Right lobe of liver (tissue), 4 donors: Measurements from ENCODE around the gene WNT4.

Experiments used
- POLR2A ChIP-seq: fragments of 450-650 bp; IDR thresholded peaks from one replicate; pipeline ENCODE4 v1.6.1; 2017; ENCODE audit warnings: antibody characterized with exemption, mild to moderate bottlenecking
- TF ChIP-seq, protein P1 (sequence below), 4 donors: fragments of 200-600 bp in 3 of 4; fragments of 450-650 bp in 1 of 4; IDR thresholded peaks; one replicate each; pipeline versions ENCODE4 v1.5.1 to v1.8.0; 2016 to 2022; ENCODE audit warnings: antibody characterized with exemption in 4 of 4, mild to moderate bottlenecking in 2 of 4
- donor health status: DM: no; HTN: no; CAD: no.
- donor health status: DM: no; HTN: no; CAD: no.
- donor health status: DM: no; HTN: yes; CAD: no.

- TF ChIP-seq, protein P1, sequence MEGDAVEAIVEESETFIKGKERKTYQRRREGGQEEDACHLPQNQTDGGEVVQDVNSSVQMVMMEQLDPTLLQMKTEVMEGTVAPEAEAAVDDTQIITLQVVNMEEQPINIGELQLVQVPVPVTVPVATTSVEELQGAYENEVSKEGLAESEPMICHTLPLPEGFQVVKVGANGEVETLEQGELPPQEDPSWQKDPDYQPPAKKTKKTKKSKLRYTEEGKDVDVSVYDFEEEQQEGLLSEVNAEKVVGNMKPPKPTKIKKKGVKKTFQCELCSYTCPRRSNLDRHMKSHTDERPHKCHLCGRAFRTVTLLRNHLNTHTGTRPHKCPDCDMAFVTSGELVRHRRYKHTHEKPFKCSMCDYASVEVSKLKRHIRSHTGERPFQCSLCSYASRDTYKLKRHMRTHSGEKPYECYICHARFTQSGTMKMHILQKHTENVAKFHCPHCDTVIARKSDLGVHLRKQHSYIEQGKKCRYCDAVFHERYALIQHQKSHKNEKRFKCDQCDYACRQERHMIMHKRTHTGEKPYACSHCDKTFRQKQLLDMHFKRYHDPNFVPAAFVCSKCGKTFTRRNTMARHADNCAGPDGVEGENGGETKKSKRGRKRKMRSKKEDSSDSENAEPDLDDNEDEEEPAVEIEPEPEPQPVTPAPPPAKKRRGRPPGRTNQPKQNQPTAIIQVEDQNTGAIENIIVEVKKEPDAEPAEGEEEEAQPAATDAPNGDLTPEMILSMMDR (IDR thresholded peaks at IDR 0.05), result no peak
- no peak for TF ChIP-seq POLR2A
Observed at GRCh38 chr1:22080191-22080590, 62.7 kb downstream of the WNT4 start.
